ENCODE results near the gene SCARF2.
"Not testable (repeated sequence)": the region's sequence is repeated elsewhere in the genome, so short reads cannot be mapped to it uniquely, and the experiment has no call there.

Gene SCARF2

GRCh38 chr22:20380486-20380885, 57.1 kb downstream of the SCARF2 start:
- no peaks in the 10 kb centered on the region for H3K27me3 ChIP-seq (replicated peaks; ENCODE audit: control insufficient read depth, insufficient read depth, low read length)
- H3K4me3 ChIP-seq (ENCODE audit: low read length): no peak overlapping the region
- H3K9ac ChIP-seq (ENCODE audit: low read length): no peak overlapping the region
- H3K36me3 ChIP-seq (ENCODE audit: control insufficient read depth, insufficient read depth, low read length, severe bottlenecking): no peaks in the 10 kb centered on the region
- H3K4me1 ChIP-seq (ENCODE audit: control insufficient read depth, insufficient read depth, low read length): no peaks in the 10 kb centered on the region
- no peak for DNase-seq (ENCODE audit: low read depth)
- no peaks in the 10 kb centered on the region for H3K9me3 ChIP-seq (ENCODE audit: control insufficient read depth, low read length)

- H3K4me1 ChIP-seq (ENCODE audit: control insufficient read depth, insufficient read depth, low read length); H3K9me3 ChIP-seq (ENCODE audit: control insufficient read depth, low read length); DNase-seq (ENCODE audit: low read depth); H3K4me3 ChIP-seq (ENCODE audit: low read length); H3K36me3 ChIP-seq (ENCODE audit: control insufficient read depth, insufficient read depth, low read length, severe bottlenecking); H3K27me3 ChIP-seq (replicated peaks; ENCODE audit: control insufficient read depth, insufficient read depth, low read length); H3K9ac ChIP-seq (ENCODE audit: low read length): not testable (repeated sequence)
Observed at GRCh38 chr22:20378684-20379083, 58.9 kb downstream of the SCARF2 start.

GRCh38 chr22:20378110-20378509, 59.5 kb downstream of the SCARF2 start:
- DNase-seq (ENCODE audit: low read depth): no peak
- H3K36me3 ChIP-seq (ENCODE audit: control insufficient read depth, insufficient read depth, low read length, severe bottlenecking): no peaks in the 10 kb centered on the region
- H3K9ac ChIP-seq (ENCODE audit: low read length): no peak overlapping the region
- H3K9me3 ChIP-seq (ENCODE audit: control insufficient read depth, low read length): no peaks in the 10 kb centered on the region
- H3K4me3 ChIP-seq (ENCODE audit: low read length): no peak overlapping the region
- no peaks in the 10 kb centered on the region for H3K27me3 ChIP-seq (replicated peaks; ENCODE audit: control insufficient read depth, insufficient read depth, low read length)
- no peaks in the 10 kb centered on the region for H3K4me1 ChIP-seq (ENCODE audit: control insufficient read depth, insufficient read depth, low read length)

GRCh38 chr22:20376983-20377382, 60.6 kb downstream of the SCARF2 start:
- not testable (repeated sequence) for H3K36me3 ChIP-seq (ENCODE audit: control insufficient read depth, insufficient read depth, low read length, severe bottlenecking); H3K27me3 ChIP-seq (replicated peaks; ENCODE audit: control insufficient read depth, insufficient read depth, low read length); H3K9me3 ChIP-seq (ENCODE audit: control insufficient read depth, low read length); H3K9ac ChIP-seq (ENCODE audit: low read length); H3K4me3 ChIP-seq (ENCODE audit: low read length); H3K4me1 ChIP-seq (ENCODE audit: control insufficient read depth, insufficient read depth, low read length); DNase-seq (ENCODE audit: low read depth)

- not testable (repeated sequence) for H3K4me3 ChIP-seq (ENCODE audit: low read length); H3K9me3 ChIP-seq (ENCODE audit: control insufficient read depth, low read length); H3K36me3 ChIP-seq (ENCODE audit: control insufficient read depth, insufficient read depth, low read length, severe bottlenecking); H3K27me3 ChIP-seq (replicated peaks; ENCODE audit: control insufficient read depth, insufficient read depth, low read length); H3K9ac ChIP-seq (ENCODE audit: low read length); DNase-seq (ENCODE audit: low read depth); H3K4me1 ChIP-seq (ENCODE audit: control insufficient read depth, insufficient read depth, low read length)
Observed at GRCh38 chr22:20376281-20376680, 61.3 kb downstream of the SCARF2 start.
